NCI-H2196 treated with DMSO at 0.1 percent for 48 hours (cell line): Measurements from ENCODE around the gene SCAPER.

Experiments used
- DNase-seq: peaks from one replicate; lab custom pipeline; 2025; ENCODE audit not compliant: unreplicated experiment; lab: John Stamatoyannopoulos, UW

The SCAPER gene

DNA sequence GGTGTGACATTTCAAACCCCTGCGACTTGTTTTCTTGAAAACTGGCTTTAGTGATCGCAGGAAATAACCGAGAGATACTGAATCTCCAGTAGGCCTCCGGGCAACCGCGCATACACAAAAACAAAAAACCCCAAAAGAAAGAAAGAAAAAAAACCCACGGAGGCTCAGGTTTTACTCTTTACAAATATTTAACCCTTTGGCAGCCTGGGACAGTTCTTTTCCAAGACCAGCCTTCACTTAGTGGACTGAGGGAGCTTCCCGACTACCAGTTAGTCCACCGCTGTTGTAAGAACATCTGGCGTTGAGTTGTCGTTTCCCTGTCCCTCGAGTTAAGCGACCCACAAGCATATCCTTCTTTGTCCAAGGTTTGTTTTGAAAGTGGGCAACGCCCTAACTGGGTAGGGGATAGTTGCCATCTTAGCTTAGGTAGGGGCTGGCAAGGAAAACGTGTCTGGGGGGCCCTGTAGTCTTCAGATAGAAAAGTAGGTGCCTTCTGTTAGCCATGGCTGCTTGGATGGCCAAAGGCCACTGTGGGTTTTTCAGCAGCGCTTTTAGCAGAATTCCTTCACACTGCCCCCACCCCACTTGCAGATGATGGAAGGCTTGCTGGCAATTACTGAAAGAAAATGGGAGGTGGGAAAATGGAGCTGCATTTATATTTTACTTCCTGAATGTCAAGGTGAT, 561.7 kb downstream of the SCAPER start:
- DNase-seq: no peak

DNA sequence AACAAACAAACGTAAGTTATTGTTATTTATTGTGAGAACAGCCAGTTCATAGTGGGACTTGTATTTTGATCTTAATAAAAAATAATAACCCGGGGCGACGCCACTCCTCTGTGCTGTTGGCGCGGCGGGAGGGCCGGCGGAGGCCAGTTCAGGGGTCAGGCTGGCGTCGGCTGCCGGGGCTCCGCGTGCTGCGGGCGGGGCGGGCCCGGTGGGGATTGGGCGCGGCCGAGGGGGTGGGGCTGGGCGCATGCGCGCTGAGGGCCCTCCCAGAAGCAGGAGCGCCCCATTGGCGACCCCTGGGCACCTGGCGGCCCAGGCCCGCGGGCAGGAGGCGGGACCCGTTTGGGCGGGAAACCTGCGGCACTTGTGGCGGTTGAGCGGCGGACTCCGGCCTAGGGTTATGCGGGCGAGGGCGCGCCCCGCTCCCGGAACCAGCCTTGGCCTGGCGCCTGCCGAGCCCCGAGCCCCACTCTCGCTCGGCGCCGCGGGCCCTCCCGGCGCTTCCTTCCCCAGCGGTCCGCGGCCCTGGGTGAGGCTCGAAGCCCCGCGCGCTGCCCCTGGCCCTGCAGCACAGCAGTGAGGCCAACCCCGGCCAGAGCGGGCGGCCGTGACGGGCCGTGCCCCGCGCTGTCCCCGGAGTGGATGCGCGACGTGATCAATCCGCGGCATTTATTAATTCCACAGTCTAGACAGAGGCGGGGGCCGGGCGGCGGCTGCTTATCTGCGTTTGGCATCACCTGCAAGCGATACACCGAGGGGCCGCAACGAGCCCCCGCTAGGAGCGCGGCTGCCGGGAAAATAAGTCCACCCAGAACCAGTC, 562.5 kb downstream of the SCAPER start:
- no peak for DNase-seq

DNA sequence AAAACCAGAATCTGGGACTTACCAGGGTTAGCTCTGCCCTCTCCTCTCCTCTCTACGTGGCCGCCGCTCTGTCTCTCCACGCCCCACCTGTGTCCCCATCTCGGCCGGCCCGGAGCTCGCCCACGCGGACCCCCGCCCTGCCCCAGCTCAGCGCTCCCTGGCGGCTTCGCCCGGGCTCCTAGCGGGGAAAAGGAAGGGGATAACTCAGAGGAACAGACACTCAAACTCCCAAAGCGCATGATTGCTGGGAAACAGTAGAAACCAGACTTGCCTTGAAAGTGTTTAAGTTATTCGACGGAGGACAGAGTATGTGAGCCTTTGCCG, 563.1 kb downstream of the SCAPER start:
- no peak for DNase-seq

- DNase-seq: no peak
These were observed 563.6 kb downstream of the SCAPER start for GRCh38 chr15:76341366-76342057.

GRCh38 chr15:76340803-76341365, 564.3 kb downstream of the SCAPER start:
- no peak for DNase-seq

- no peak for DNase-seq
These were observed 564.8 kb downstream of the SCAPER start for GRCh38 chr15:76340198-76340802.

- no peak for DNase-seq
These were observed 565.6 kb downstream of the SCAPER start for GRCh38 chr15:76339305-76340197.

DNA sequence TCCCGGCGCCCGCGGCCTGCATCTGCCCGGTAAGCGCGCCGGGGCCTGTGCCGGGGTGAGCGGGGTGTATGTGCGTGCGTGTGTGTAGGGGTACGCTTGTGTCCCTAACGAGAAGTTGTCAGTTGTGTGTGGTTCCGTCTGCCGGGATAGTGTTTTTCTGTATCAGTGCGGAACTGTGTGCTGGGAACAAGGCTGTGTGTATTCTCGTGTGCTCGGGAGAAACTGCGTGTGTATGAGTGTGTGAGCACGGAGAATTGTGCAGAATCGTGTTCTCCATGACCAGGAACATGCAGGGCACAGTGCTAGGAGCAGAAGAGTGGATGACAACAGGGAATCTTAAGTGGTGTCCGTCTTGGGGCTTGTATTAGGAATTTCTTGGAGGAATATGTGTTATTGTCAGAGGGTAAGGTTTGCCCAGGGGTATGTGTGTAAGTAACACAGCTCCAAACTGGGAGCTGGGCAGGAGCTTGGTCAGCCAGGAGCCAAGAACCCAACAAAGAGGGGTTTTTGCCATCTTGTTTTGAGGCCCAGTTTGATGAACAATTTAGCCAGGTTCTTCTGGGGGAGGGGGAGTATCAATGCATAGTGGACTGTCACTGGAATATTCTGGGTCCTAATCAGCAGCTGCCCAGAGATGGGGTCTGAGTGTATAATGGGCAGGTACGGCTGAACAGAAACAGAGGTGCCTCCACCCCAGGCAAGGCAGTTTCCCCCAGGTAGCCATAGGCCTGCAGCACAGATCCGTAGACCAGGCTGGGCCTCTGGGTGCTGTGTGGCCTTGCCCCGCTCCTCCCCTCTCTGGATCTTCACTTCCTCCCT, 566.4 kb downstream of the SCAPER start:
- DNase-seq: no peak

DNA sequence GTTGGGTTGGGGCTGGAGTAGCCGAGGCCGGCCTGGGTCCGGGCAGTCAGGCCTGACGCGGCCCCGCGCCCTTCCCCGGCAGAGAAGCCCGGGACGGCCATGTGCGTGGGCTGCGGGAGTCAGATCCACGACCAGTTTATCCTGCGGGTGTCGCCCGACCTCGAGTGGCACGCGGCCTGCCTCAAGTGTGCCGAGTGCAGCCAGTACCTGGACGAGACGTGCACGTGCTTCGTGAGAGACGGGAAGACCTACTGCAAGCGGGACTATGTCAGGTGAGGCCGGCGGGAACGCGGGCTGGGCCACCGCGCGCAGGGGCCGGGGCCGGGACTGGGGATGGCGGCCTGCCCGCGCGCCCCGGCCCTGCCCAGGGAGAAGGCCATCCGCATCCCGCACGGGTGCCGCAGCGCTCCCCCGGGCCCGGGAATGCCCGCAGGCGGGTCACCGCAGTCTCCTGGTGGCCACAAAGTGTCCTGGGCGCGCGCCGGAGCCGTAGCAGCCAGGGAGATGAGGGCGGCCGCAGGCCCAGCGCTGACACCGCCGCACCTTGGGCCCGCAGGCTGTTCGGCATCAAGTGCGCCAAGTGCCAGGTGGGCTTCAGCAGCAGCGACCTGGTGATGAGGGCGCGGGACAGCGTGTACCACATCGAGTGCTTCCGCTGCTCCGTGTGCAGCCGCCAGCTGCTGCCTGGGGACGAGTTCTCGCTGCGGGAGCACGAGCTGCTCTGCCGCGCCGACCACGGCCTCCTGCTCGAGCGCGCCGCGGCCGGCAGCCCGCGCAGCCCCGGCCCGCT, 567.2 kb downstream of the SCAPER start:
- DNase-seq: no peak

DNA sequence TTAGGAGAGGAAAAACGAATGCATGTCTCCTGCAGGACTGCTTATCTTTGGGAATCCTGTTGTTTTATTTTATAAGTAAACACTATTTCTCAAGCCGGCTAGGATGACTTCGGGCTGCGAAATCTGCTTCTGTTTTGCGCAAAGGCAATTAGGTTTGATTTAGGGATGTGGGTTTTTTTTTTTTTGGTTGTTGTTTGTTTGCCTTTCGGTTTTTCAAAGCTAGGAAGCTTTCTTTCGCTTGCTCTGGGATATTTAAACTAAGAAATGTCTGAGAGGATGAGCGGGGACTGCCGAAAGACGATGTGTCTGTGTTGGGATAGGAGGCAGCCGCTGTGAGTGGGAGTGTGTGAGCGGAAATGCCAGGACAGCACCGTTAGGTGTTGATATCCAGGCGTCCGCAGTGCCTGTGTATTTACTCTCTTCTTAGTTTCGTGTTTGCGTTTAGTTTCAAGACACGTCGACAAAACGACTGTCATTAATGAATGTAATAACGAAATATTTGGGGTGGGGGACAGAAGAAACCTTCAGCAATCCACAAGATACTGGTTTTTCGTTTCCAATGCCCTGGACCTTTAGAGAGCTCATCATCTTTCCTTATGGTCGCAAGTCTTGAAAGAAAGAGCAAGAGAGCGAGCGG, 568.0 kb downstream of the SCAPER start:
- no peak for DNase-seq

- DNase-seq: no peak
These were observed 568.7 kb downstream of the SCAPER start, which contains the start of gene ISL2 for GRCh38 chr15:76336254-76337058. TSS of gene ISL2 (plus strand) at chr15:76336773. CDS start at chr15:76336884, 111 bp downstream.

DNA sequence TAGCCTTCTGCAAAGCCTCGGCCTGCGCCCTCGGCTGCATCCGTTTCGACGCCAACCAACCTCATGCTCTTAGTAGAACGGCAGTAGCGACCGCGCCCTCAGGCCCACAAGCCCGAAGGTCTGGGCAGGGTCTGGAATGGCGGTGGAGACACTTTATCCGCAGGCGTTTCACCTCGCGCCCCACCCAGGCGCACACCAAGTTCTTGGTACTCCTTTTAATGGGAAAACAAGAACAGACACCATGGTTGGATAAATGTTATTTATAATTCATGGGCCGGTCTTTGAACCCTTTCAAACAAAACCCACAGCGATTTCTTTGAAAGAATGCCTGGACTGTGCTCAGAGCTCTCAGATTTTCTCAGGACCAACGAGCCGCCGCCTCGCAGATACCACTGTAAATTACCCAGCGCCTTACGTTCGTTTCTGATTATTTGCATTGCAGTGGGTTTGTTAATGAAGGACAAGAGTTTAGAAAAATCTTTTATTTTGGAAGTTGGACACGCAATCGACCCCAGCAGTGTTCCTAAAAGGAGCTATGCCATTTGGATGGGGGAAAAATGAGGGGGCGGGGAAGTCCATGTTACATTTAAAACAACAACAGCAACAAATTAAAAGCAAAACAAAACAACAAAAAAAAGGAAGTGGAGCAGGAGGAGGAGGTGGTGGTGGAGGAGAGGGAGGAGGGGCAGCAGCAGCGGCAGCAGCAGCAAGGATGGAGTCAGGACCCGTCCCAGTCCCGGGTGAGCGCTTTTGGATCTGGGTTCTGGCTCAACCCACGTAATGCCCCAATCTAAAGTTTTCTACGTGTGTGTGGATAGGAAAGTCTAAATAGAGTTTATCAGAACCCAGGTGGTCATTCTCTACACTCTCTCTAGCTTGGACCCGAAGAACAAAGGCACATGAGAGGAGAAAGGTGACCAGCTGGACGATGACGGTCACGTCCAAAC, 569.6 kb downstream of the SCAPER start:
- DNase-seq: no peak

GRCh38 chr15:76334438-76335306, 570.5 kb downstream of the SCAPER start:
- no peak for DNase-seq

GRCh38 chr15:76333720-76334437, 571.3 kb downstream of the SCAPER start:
- DNase-seq: no peak

GRCh38 chr15:76333309-76333708, 571.8 kb downstream of the SCAPER start:
- DNase-seq: no peak
